GM18861 (cell line): Measurements from ENCODE around the gene FAM186B.
"Not testable (repeated sequence)": the region's sequence is repeated elsewhere in the genome, so short reads cannot be mapped to it uniquely, and the experiment has no call there.

ENCODE experiments used
- ATAC-seq: cut with Tn5 transposase; IDR thresholded peaks from one replicate; pipeline ENCODE4 v1.9.1; 2021; ENCODE audit not compliant: unreplicated experiment

The FAM186B gene

GRCh38 chr12:49605539-49605938, at the start of gene FAM186B:
TSS of gene FAM186B (minus strand) at chr12:49605639. CDS start at chr12:49605477, 162 bp downstream.
- ATAC-seq: not testable (repeated sequence)

GRCh38 chr12:49654715-49655114, 49.3 kb upstream of the FAM186B start:
- no peak for ATAC-seq

GRCh38 chr12:49652921-49653520, 47.6 kb upstream of the FAM186B start:
- ATAC-seq: no peak

- no peak for ATAC-seq
Measured at GRCh38 chr12:49651855-49652254, 46.4 kb upstream of the FAM186B start.

- ATAC-seq: no peak
Measured at GRCh38 chr12:49649892-49650291, 44.5 kb upstream of the FAM186B start.

GRCh38 chr12:49649445-49649844, 44.0 kb upstream of the FAM186B start:
- ATAC-seq: no peak

GRCh38 chr12:49648712-49649003, 43.2 kb upstream of the FAM186B start:
- ATAC-seq: no peak

GRCh38 chr12:49647827-49648711, 42.6 kb upstream of the FAM186B start:
- no peak for ATAC-seq

- ATAC-seq: no peak
Measured at GRCh38 chr12:49646871-49647654, 41.6 kb upstream of the FAM186B start.

- ATAC-seq: no peak
Measured at GRCh38 chr12:49646331-49646830, 40.9 kb upstream of the FAM186B start.

- ATAC-seq: no peak
Measured at GRCh38 chr12:49645146-49646039, 40.0 kb upstream of the FAM186B start.

GRCh38 chr12:49644620-49644994, 39.2 kb upstream of the FAM186B start:
- no peak for ATAC-seq

GRCh38 chr12:49643961-49644619, 38.7 kb upstream of the FAM186B start:
- ATAC-seq: no peak

GRCh38 chr12:49643135-49643534, 37.7 kb upstream of the FAM186B start:
- ATAC-seq: no peak

GRCh38 chr12:49642370-49642802, 36.9 kb upstream of the FAM186B start:
- ATAC-seq: no peak

GRCh38 chr12:49641748-49642369, 36.4 kb upstream of the FAM186B start:
- no peak for ATAC-seq

- no peak for ATAC-seq
Measured at GRCh38 chr12:49636979-49637755, 31.7 kb upstream of the FAM186B start.

GRCh38 chr12:49636574-49636973, 31.1 kb upstream of the FAM186B start:
- ATAC-seq: no peak

- ATAC-seq: no peak
Measured at GRCh38 chr12:49635656-49636055, 30.2 kb upstream of the FAM186B start.
